Karpas-422 (cell line): ENCODE results near the gene NEU3. TPM values are rescaled to one million over a fixed set of nuclear protein-coding genes. Genes with fewer than 3 reads are reported as not detected.
A peak's percentile ranks its signal among the peaks of the same experiment; 100 is the strongest.
"Not testable (repeated sequence)": the region's sequence is repeated elsewhere in the genome, so short reads cannot be mapped to it uniquely, and the experiment has no call there.

Source experiments
- DNase-seq: peaks from one replicate; pipeline ENCODE4 v3.0.0-alpha.2; 2015
- H2AFZ ChIP-seq: fragments of 200-600 bp; sonication (generic); 2 replicates; pipeline ENCODE4 v1.6.1; 2014; ENCODE audit warnings: antibody characterized with exemption, low read length, mixed read lengths
- H3K27ac ChIP-seq: fragments of 200-600 bp; sonication (generic); 2 replicates; pipeline ENCODE4 v1.5.1; 2014; ENCODE audit warnings: mild to moderate bottlenecking, low read length, moderate library complexity
- H3K27me3 ChIP-seq: fragments of 200-600 bp; sonication (generic); 2 replicates; pipeline ENCODE4 v1.6.1; 2014; ENCODE audit warnings: low read length, mixed read lengths
- H3K36me3 ChIP-seq: fragments of 200-600 bp; sonication (generic); 2 replicates; pipeline ENCODE4 v1.6.1; 2014; ENCODE audit warnings: low read length, mixed read lengths; ENCODE audit not compliant: insufficient read depth
- H3K4me1 ChIP-seq: fragments of 200-600 bp; sonication (generic); 2 replicates; pipeline ENCODE4 v1.6.1; 2014; ENCODE audit warnings: mild to moderate bottlenecking, low read length, mixed read lengths
- H3K4me2 ChIP-seq: fragments of 200-600 bp; sonication (generic); 2 replicates; pipeline ENCODE4 v1.6.1; 2014; ENCODE audit warnings: low read length, low read depth, mild to moderate bottlenecking; ENCODE audit not compliant: poor library complexity, severe bottlenecking
- H3K4me3 ChIP-seq: fragments of 200-600 bp; sonication (generic); 2 replicates; pipeline ENCODE4 v1.5.1; 2014; ENCODE audit warnings: mild to moderate bottlenecking, antibody characterized with exemption, low read length, mixed read lengths
- H3K79me2 ChIP-seq: fragments of 200-600 bp; sonication (generic); 2 replicates; pipeline ENCODE4 v1.6.1; 2014; ENCODE audit warnings: mild to moderate bottlenecking, low read length, mixed read lengths
- H3K9ac ChIP-seq: fragments of 200-600 bp; sonication (generic); 2 replicates; pipeline ENCODE4 v1.6.0; 2014; ENCODE audit warnings: low read length
- H3K9me2 ChIP-seq: fragments of 200-600 bp; sonication (generic), shearing (Covaris generic); replicated peaks from 2 replicates; pipeline ENCODE4 v1.6.0; 2014; ENCODE audit warnings: mild to moderate bottlenecking, low read length, moderate library complexity; ENCODE audit not compliant: insufficient read depth
- H3K9me3 ChIP-seq: fragments of 300-700, 200-600 bp; sonication (generic); 2 replicates; pipeline ENCODE4 v1.6.1; 2014; ENCODE audit warnings: low read length, mixed read lengths
- H4K20me1 ChIP-seq: fragments of 200-600 bp; sonication (generic); 2 replicates; pipeline ENCODE4 v1.6.1; 2014; ENCODE audit warnings: mild to moderate bottlenecking, antibody characterized with exemption, low read length, low read depth; ENCODE audit not compliant: insufficient read depth
- total RNA-seq: library from RNA; depleted of rRNA; stranded (reverse); fragments of >200 nt; shearing (Covaris generic); gene quantifications from 2 replicates; pipeline ENCODE4 v1.2.3, GENCODE V29; 2014; ENCODE audit warnings: low replicate concordance

NEU3 gene
- total RNA-seq, 1 experiment from 2014 or later, result 103 TPM

DNA sequence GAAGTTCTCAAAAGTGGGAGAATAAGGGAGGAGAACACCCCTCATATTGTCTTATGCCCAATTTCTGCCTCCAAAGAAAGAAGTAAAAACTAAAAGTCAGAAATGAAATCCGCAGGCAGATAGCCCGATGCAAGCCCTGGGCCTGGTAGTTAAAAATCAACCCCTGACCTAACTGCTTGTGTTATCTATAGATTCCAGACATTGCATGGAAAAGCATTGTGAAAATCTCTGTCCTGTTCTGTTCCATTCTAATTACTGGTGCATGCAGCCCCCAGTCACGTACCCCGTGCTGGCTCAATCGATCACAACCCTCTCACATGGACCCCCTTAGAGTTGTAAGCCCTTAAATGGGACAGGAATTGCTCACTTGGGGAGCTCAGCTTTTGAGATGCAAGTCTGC is 57.9 kb downstream of the NEU3 start:
- H4K20me1 ChIP-seq, H3K9me3 ChIP-seq, H3K9ac ChIP-seq, H2AFZ ChIP-seq, H3K27ac ChIP-seq, H3K9me2 ChIP-seq, H3K79me2 ChIP-seq, H3K36me3 ChIP-seq, H3K4me2 ChIP-seq, H3K4me3 ChIP-seq, H3K27me3 ChIP-seq, DNase-seq: not testable (repeated sequence)
- H3K4me1 ChIP-seq, result peaks cover 36% of the 10 kb centered on the region

DNA sequence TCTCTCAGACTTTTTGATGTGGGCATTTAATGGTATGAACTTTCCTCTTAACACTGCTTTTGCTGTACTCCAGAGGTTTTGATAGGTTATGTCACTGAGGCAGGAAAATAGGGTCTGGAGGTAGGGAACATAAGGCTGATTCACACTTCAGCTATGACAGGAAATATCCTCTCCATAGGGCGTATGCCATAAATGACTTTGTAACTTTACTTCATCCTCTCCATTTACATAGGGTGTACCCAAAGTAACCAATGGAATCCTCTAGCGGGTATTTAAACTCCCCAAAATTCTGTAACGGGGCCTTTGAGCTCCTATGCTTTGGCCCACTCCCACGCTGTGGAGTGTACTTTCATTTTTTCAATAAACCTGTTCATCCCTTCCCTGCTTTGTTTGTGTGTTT is 58.5 kb downstream of the NEU3 start:
- Histone ChIP-seq H2AFZ (no peak overlapping the region), H3K36me3 (peaks cover 7% of the 10 kb centered on the region; the same call in 1 of the 2 replicates)

DNA sequence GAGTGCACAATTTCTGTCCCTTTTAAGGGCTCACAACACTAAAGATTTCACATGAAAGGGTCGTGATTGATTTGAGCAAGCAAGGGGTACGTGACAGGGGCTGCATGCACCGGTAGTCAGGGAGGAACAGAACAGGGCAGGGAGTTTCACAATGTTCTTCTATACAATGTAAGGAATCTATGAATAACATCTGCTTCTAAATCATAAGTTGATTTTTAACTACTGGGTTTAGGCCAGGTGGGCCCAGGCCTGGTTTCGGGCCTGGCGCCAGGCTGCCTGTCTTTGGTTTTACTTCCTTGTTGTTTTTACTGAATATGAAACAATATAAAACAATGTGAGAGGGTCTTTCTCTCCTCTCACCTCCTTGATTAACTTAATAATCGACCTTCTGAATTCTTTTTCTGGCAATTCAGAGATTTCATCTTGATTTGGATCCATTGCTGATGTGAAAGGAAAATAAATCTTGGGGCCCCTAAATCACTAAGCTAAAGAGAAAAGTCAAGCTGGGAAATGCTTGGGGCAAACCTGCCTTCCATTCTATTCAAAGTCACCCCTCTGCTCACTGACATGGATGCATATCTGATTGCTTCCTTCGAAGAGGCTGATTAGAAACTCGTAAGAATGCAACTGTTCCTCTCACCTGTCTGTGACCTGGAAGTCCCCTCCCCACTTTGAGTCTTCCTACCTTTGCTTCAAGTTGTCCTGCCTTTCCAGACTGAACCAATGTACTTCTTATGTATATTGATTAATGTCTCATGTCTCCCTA is 61.0 kb downstream of the NEU3 start:
- Histone ChIP-seq H3K36me3 (peaks cover 13% of the 10 kb centered on the region; the same call in 1 of the 2 replicates), H3K4me2 (peak overlapping the region; percentile 20)

More for the DNA sequence above, 58.5 kb downstream of the NEU3 start:
- H3K27ac ChIP-seq, result peak overlapping the region; percentile 92; the same call in 1 of the 2 replicates
- no peak overlapping the region for H3K4me3 ChIP-seq
- no peak for DNase-seq
- H3K4me2 ChIP-seq, result no peak overlapping the region
- H3K9me3 ChIP-seq, result no peaks in the 10 kb centered on the region; the same call in 1 of the 2 replicates
- no peaks in the 10 kb centered on the region for H3K9me2 ChIP-seq
- H3K27me3 ChIP-seq, result no peaks in the 10 kb centered on the region
- H4K20me1 ChIP-seq, result no peaks in the 10 kb centered on the region
- peaks cover 36% of the 10 kb centered on the region for H3K4me1 ChIP-seq
- no peaks in the 10 kb centered on the region for H3K79me2 ChIP-seq
- no peak overlapping the region for H3K9ac ChIP-seq

DNA sequence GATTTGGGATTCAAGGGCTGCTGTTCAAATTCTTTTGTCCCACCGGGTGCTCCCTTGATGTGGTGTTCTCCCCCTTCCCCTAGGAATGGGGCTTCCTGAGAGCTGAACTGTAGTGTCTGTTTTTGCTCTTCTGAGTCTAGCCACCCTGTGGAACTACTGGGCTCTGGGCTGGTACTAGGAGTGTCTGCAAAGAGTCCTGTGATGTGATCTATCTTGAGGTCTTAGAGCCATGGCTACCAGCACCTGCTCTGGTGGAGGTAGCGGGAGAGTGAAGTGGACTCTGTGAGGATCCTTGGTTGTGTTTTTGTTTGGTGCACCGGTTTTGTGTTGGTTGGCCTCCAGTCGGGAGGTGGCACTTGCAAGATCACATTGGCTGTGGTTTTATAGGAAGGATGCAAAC is 61.8 kb downstream of the NEU3 start:
- H2AFZ ChIP-seq, result no peak overlapping the region
- H3K27ac ChIP-seq, result peak overlapping the region; percentile 92
- peaks cover 13% of the 10 kb centered on the region; the same call in 1 of the 2 replicates for H3K36me3 ChIP-seq
- no peaks in the 10 kb centered on the region for H3K27me3 ChIP-seq
- H3K79me2 ChIP-seq, result no peaks in the 10 kb centered on the region
- H3K9me3 ChIP-seq, result no peaks in the 10 kb centered on the region; the same call in 1 of the 2 replicates
- no peak overlapping the region for H3K4me3 ChIP-seq
- no peak overlapping the region for H3K4me2 ChIP-seq
- H3K9me2 ChIP-seq, result no peaks in the 10 kb centered on the region
- H3K9ac ChIP-seq, result no peak overlapping the region
- DNase-seq, result no peak
- H4K20me1 ChIP-seq, result no peaks in the 10 kb centered on the region
- H3K4me1 ChIP-seq, result peaks cover 36% of the 10 kb centered on the region

More for the DNA sequence above, 61.0 kb downstream of the NEU3 start:
- H2AFZ ChIP-seq, H3K79me2 ChIP-seq, H4K20me1 ChIP-seq, H3K27me3 ChIP-seq, H3K9me2 ChIP-seq, H3K9me3 ChIP-seq: not testable (repeated sequence)
- Histone ChIP-seq H3K27ac (peak overlapping the region; percentile 92), H3K4me3 (peak overlapping the region; percentile 8; the same call in 1 of the 2 replicates), H3K4me1 (peaks cover 36% of the 10 kb centered on the region), H3K9ac (peak overlapping the region; percentile 26; the same call in 1 of the 2 replicates)
- DNase-seq, result peak; percentile 67

DNA sequence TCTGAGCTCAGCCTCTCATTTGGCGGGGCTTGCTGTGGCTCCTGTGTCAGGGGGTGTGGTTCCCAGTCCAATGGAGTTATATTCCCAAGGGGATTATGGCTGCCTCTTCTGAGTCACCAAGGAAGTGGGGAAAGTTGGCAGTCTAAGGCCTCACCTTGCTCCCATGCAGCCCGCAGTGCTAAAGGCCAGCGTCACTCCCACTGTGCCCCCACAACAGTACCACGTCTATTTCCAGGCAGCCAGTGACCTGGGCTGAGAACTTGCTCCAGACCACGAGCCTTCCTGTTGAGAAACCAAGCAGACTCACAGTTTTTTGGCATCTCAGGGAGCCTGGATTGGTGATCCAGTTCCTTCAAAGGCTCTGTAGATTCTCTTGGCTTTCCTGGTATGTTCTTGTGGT is 62.3 kb downstream of the NEU3 start:
- H3K27ac ChIP-seq, result no peak overlapping the region
- no peak overlapping the region for H2AFZ ChIP-seq

DNA sequence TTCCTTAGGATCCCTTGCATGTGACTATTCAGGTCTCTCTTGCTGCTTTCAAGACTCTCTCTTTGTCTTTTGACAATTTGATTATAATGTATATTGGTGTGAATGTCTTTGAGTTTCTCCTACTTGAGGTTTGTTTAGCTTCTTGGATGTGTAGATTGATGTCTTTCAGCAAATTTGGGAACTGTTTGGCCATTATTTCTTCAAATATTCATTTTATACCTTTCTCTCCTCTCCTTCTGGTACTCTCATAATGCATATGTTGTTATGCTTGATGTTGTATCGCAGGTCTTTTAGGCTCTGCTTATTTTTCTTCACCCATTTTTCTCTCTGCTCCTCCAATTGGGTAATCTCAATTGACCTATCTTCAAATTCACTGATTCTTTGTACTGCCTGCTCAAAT is 63.7 kb downstream of the NEU3 start:
- H2AFZ ChIP-seq, result no peak overlapping the region
- H4K20me1 ChIP-seq, result no peaks in the 10 kb centered on the region
- no peak overlapping the region for H3K4me3 ChIP-seq
- DNase-seq, result no peak
- no peaks in the 10 kb centered on the region for H3K79me2 ChIP-seq
- peaks cover 13% of the 10 kb centered on the region; the same call in 1 of the 2 replicates for H3K36me3 ChIP-seq
- no peaks in the 10 kb centered on the region for H3K27me3 ChIP-seq
- peaks cover 33% of the 10 kb centered on the region for H3K4me1 ChIP-seq
- H3K27ac ChIP-seq, result no peak overlapping the region
- no peak overlapping the region for H3K4me2 ChIP-seq
- no peaks in the 10 kb centered on the region; the same call in 1 of the 2 replicates for H3K9me3 ChIP-seq
- no peaks in the 10 kb centered on the region for H3K9me2 ChIP-seq
- H3K9ac ChIP-seq, result no peak overlapping the region

More for the DNA sequence above, 62.3 kb downstream of the NEU3 start:
- Histone ChIP-seq H3K9ac (no peak overlapping the region), H3K27me3 (no peaks in the 10 kb centered on the region), H3K36me3 (peaks cover 13% of the 10 kb centered on the region; the same call in 1 of the 2 replicates), H4K20me1 (no peaks in the 10 kb centered on the region), H3K79me2 (no peaks in the 10 kb centered on the region), H3K4me1 (peaks cover 33% of the 10 kb centered on the region), H3K4me2 (no peak overlapping the region), H3K4me3 (no peak overlapping the region), H3K9me2 (no peaks in the 10 kb centered on the region), H3K9me3 (no peaks in the 10 kb centered on the region; the same call in 1 of the 2 replicates)
- no peak for DNase-seq

DNA sequence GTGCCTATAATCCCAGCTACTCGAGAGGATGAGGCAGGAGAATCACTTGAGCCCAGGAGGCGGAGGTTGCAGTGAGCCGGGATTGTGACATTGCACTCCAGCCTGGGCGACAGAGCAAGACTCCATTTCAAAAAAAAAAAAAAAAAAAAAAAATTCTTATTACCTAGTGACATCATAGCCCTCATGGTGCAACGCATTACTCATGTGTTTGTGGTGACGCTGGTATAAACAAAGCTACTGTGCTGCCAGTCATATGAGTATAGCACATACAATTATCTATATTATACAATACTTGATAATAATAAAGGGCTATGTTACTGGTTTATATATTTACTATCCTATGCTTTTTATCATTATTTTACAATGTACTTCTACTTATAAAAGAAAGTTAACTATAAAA is 66.8 kb downstream of the NEU3 start:
- peaks cover 13% of the 10 kb centered on the region; the same call in 1 of the 2 replicates for H3K36me3 ChIP-seq
- H3K9me2 ChIP-seq, result no peaks in the 10 kb centered on the region
- H3K4me2 ChIP-seq, result no peak overlapping the region
- DNase-seq, result no peak
- H3K27ac ChIP-seq, result no peak overlapping the region
- no peaks in the 10 kb centered on the region for H3K9me3 ChIP-seq
- H2AFZ ChIP-seq, result no peak overlapping the region
- H3K4me1 ChIP-seq, result peaks cover 6% of the 10 kb centered on the region
- H3K27me3 ChIP-seq, result no peaks in the 10 kb centered on the region
- no peak overlapping the region for H3K9ac ChIP-seq
- no peaks in the 10 kb centered on the region for H4K20me1 ChIP-seq
- H3K79me2 ChIP-seq, result no peaks in the 10 kb centered on the region
- no peak overlapping the region for H3K4me3 ChIP-seq

DNA sequence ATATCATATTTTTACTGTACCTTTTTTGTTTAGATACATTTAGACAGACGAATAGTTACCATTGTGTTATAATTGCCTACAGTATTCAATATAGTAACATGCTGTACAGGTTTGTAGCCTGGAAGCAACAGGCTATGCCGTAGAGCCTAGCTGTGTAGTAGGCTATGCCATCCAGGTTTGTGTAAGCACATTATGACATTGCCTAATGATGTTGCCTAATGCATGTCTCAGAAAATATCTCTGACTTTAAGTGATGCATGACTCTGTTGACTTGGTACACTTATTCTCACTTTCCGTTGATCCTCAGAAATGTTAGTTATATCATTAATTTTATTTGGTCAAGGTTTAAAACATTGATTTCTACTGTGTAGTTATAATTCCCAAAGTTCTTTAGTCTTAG is 68.1 kb downstream of the NEU3 start:
- Histone ChIP-seq H3K9me3 (no peaks in the 10 kb centered on the region), H2AFZ (no peak overlapping the region), H3K27ac (no peak overlapping the region), H4K20me1 (no peaks in the 10 kb centered on the region), H3K79me2 (no peaks in the 10 kb centered on the region), H3K4me2 (no peak overlapping the region), H3K4me1 (no peaks in the 10 kb centered on the region), H3K36me3 (peaks cover 10% of the 10 kb centered on the region; the same call in 1 of the 2 replicates), H3K4me3 (no peak overlapping the region), H3K9me2 (no peaks in the 10 kb centered on the region), H3K27me3 (no peaks in the 10 kb centered on the region), H3K9ac (no peak overlapping the region)
- DNase-seq, result no peak
